Lung microvascular endothelial cell (primary cell): Measurements from ENCODE around the gene DFFA. TPM values are rescaled to one million over a fixed set of nuclear protein-coding genes. Genes with fewer than 3 reads are reported as not detected.

Source experiments
- DNase-seq, 2 donors: peaks; one replicate each; pipeline versions ENCODE4 v3.0.0 to v3.0.0-alpha.2; 2010; ENCODE audit warnings: low read depth in 2 of 2
- total RNA-seq: library from RNA; depleted of rRNA; stranded (reverse); fragments of >200 nt; gene quantifications from 2 replicates; pipeline ENCODE4 v1.2.1, GENCODE V29; 2014

DFFA gene
- total RNA-seq, 1 donor from 2014 or later = 35.7 TPM

DNA sequence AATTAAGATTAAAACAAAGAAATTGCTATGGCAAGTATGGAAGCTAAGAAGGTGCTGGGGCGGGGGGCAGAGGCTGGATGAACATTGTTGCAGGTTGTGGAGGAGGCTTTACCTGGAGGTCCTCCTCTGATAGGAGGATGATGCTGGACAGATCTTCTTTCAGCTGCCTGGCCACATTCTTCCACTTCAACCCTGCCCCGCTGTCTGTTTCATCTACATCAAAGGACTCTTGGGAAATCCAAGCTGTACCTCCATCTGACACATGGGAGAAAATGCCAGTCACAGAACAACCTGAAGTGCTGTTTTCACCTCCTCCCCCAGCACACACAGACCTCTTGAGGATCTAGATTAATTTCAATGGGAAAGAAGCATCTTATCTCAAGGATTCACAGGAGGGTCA, 5.3 kb downstream of the DFFA start:
- DNase-seq = no peak

GRCh38 chr1:10459184-10459583, 13.1 kb downstream of the DFFA start:
- DNase-seq = peak in 1 of 2 donors; percentile 64

GRCh38 chr1:10457875-10458274, 14.5 kb downstream of the DFFA start:
- DNase-seq = peak; percentile 38 to 64

DNA sequence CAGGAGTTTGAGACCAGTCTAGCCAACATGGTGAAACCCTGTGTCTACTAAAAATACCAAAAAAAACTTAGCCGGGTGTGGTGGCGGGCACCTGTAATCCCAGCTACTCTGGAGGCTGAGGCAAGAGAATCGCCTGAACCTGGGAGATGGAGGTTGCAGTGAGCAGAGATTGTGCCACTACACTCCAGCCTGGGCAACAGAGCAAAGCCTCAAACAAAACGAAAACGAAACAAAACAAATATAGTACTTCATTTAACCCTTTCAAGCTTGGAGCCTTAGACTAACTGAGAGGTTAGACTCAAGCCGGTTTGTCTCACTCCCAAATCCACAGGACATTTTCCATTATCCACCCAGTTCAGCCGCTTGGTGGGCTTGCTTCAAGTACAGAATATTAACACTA, 14.9 kb downstream of the DFFA start:
- DNase-seq = peak in 1 of 2 donors; percentile 23

DNA sequence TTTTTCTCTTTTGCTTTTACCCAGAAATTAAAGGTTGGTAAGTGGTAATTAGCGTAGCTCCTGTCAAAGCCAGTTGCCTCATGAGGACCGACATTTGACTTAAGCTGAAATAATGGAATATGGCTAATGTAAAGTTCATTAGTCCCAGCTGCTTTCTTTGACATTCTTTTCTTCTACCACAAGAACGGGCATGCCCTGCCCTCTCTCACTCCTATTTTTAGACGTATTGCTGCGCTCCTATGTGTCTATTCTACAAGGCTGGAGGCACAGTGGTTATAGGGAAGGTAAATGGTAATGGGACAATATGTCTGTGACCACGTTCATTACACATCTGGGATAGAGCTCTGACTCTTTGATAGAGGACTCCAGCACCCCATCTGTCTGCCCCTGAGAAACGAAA, 15.7 kb downstream of the DFFA start:
- DNase-seq = no peak

DNA sequence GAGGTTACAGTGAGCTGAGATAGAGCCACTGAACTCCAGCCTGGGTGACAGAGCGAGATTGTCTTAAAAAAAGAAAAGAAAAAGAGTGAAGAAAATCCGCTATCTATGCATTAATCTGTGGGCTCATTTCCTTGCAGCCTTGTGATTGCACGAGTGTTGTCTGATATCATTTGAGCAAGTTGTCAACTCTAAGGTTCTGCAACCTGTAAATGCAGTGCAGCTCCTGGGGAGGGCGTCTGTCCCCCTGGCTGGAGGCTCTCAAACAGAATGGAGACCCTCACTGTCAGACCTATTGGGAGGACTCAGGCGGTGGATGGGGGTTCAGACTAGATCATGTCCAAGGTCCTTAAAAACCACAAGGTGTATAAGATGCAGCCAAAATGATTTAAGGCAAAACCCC, 16.3 kb downstream of the DFFA start:
- no peak for DNase-seq

DNA sequence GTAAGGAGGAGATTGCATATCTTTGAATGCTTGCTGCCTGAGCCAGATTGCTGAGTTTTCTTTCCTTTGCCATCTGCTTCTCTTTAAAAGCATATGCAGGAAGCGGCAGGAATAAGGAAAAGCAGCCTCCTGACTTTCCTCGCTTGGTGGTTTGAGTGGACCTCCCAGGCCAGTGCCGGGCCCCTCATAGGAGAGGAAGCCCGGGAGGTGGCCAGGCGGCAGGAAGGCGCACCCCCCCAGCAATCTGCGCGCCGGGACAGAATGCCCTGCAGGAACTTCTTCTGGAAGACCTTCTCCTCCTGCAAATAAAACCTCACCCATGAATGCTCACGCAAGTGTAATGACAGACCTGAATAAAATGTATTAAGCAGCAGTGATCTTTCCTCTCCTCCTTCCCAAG, 21.0 kb downstream of the DFFA start:
- DNase-seq = peak in 1 of 2 donors; percentile 20

DNA sequence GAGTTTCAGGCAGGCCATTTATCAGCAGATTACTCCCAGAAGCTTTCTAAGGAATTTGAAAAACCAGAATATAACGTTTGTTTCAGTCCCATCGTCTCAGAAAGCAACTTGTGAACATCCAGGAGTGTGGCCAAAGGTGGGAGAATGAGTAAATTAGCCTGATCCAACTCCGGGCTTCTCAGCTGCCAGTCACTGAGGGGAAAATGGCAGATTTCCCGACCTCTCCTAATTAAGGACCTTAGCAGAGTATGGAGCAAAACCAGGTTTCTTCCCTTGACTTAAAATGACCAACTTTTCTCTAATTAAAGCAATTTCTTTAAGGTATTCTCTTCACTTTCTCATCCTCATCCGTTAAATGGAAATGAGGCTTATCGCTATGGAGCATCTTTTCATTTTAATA, 21.5 kb downstream of the DFFA start:
- no peak for DNase-seq

DNA sequence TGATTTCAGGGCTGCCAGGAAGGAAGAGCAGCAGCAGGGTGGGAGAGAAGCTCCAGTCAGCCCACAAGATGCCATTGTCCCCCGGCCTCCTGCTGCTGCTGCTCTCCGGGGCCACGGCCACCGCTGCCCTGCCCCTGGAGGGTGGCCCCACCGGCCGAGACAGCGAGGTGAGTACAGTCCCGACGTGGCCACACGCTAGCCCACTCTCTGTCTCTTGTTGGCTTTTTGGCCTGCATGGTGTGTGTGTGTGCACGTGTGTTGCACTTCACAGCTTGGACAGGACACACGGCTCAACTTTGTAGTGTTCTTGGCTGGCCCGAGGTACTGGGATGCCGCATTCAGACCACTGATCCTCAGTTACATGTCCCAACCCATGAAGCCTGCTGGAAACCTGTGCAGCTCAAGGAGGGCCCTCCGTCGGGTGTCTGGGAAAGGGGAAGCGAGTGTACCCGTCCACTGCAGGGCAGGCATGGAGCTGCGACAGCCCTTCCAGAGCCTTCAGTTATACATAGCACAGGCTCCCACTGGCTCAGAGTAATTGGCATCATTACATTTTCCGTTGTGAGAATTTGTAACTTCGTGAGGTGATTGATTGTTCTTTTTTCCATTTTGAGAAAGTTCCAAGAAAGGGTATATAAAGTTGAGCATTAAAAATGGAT, 22.0 kb downstream of the DFFA start:
- DNase-seq = no peak

GRCh38 chr1:10449751-10450150, 22.6 kb downstream of the DFFA start, which contains the start of gene CORT:
Gene CORT, plus strand, starts transcription at chr1:10450031. Its CDS starts 193 bp downstream, at chr1:10450224.
- DNase-seq = no peak

GRCh38 chr1:10446790-10447422, 25.4 kb downstream of the DFFA start:
- DNase-seq = no peak

GRCh38 chr1:10444795-10445397, 27.4 kb downstream of the DFFA start:
- DNase-seq = peak in 1 of 2 donors; percentile 24

GRCh38 chr1:10444248-10444647, 28.1 kb downstream of the DFFA start:
- no peak for DNase-seq

- no peak for DNase-seq
Observed at GRCh38 chr1:10440794-10441193, 31.5 kb downstream of the DFFA start.

DNA sequence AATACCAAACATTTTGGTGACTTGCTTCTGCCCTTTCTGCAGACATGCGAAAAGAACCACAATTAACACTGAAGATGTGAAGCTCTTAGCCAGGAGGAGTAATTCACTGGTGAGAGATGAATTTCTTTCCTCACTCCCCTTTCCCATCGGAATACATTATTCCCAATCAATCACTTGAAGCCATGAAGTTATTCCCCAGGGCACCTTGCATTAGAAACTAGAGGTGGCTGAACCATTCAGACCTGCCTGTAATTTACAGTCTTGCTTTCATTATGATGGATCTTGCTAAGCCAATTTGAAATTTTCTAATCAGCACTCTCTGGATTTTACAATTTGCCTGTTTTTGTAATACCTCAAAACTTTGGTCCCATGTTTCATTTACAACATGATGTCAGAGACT, 32.0 kb downstream of the DFFA start:
- DNase-seq = no peak

DNA sequence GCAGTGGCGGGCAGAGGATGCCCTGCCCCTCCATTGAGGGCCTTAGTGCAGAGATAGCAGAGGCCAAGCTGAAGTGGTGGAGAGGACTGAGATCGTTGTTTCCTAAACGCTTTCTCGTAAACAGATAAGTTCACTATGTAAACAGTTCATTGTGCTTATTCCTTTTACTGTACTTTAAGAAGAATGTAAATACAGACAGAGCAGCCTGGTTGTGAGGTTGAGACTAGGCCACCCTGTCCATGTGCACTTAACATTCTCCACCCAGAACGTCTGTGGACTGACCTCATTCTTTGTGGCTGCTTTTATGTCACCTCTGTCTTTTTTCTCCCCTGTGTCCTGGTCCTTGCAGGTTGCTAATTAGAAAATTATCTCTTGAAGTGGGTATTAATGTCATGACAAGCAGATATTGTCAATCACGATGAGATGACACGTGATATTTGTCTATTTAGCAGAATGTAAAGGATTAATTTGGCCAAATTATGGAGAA, 33.6 kb downstream of the DFFA start:
- DNase-seq = no peak

DNA sequence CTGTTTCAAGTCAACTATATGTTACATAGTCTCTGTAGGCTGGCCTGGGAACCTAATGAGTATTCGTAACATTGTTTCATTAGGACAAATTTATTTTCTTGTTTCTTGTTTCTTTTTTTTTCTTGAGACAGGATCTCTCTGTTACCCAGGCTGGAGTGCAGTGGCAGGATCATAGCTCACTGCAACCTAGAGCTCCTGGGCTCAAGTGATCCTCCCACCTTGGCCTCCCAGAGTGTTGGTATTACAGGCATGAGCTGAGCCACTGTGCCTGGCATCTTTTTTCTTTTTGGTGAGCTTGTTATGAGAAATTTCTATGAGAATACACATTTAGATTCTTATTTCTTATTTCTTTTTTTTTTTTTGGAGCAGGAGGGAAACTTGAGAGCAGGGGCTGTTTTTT, 35.3 kb downstream of the DFFA start:
- DNase-seq = no peak

GRCh38 chr1:10434590-10434989, 37.7 kb downstream of the DFFA start:
- no peak for DNase-seq

DNA sequence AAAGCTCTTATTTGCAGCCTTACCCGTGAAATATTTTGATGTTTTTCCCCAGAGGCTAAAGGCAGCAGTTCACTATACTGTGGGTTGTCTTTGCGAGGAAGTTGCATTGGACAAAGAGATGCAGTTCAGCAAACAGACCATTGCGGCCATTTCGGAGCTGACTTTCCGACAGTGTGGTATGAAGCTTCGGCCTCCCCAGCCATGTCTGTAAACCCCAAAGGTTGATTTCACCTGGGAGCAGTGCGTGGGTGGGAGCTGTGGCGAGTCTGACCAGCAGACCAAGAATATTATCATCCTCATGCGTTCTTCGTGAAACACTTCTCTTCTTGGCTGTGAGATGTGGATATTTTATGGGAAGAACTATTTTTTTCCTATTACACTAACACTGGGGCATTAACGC, 38.5 kb downstream of the DFFA start:
- no peak for DNase-seq

DNA sequence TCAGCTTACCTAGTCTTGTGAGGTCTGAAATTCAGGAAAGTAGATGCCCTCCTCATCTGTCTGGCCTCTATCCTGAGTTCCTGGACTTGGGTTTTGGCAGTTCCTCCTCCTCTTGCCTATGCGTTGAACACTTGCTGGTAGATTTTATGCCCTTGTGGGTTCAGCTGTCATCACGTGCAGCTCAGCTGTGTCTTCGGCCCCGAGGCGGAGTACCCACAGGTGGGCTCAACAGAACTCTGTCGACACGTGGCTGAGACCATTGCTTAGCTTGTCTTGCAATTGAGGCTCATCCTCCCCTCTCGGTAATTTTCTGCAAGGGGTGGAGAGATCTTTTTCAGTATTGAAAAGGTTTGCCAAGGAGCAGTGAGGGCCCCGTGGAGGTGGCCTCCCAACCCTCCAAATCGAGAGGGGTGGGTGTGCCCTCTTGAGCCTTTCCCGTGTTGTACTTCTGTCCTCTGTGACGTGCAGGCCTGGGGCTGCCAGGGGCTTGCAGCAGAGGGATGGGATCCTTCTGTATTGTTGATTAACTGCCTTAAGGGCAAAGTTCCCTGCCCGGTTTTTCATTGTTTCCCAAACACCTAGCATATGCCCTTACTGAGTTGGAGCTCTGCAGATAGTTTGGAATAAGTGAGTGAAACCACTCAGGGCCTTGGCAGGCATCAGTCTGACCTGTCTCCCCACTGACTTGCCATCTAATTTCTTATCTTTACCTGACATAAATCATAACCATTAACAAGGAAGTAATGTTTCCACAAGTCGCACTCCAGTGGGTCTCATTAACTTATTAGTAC, 39.2 kb downstream of the DFFA start:
- DNase-seq = no peak

- no peak for DNase-seq
Observed at GRCh38 chr1:10431070-10431730, 41.1 kb downstream of the DFFA start.
